Type B pancreatic cell (in vitro differentiated cells): ENCODE results near the gene NEURL1. TPM values are rescaled to one million over a fixed set of nuclear protein-coding genes. Genes with fewer than 3 reads are reported as not detected.
A peak's percentile ranks its signal among the peaks of the same experiment; 100 is the strongest.

ENCODE experiments used
- DNase-seq: peaks from one replicate; pipeline ENCODE4 v3.0.0; 2021; ENCODE audit warnings: mixed read lengths; ENCODE audit not compliant: unreplicated experiment; ENCODE audit errors: extremely low spot score
- H3K27ac Mint-ChIP-seq: 2 replicates; pipeline ENCODE4 v1.8.0; 2021; ENCODE audit warnings: mild to moderate bottlenecking, mixed read lengths
- H3K27me3 Mint-ChIP-seq: 2 replicates; pipeline ENCODE4 v1.8.0; 2021; ENCODE audit warnings: mixed read lengths
- H3K36me3 Mint-ChIP-seq: 2 replicates; pipeline ENCODE4 v1.8.0; 2021; ENCODE audit warnings: mixed read lengths
- H3K4me1 Mint-ChIP-seq: one replicate; pipeline ENCODE4 v1.8.0; 2021; ENCODE audit warnings: mixed read lengths; ENCODE audit not compliant: unreplicated experiment
- H3K4me3 Mint-ChIP-seq: 2 replicates; pipeline ENCODE4 v1.8.0; 2021; ENCODE audit warnings: mild to moderate bottlenecking, mixed read lengths
- H3K9me3 Mint-ChIP-seq: 2 replicates; pipeline ENCODE4 v1.8.0; 2021; ENCODE audit warnings: mixed read lengths
- CTCF ChIP-seq: fragments of 200-600 bp; sonication (generic); conservative IDR thresholded peaks from 2 replicates; pipeline ENCODE4 v1.5.0; 2021; ENCODE audit warnings: antibody characterized with exemption, mild to moderate bottlenecking
- total RNA-seq: library from RNA; stranded (reverse); gene quantifications from 2 replicates; pipeline ENCODE4 v1.2.1, GENCODE V29; 2021; ENCODE audit warnings: low replicate concordance

The NEURL1 gene
- total RNA-seq, 1 donor from 2014 or later = 38.3 TPM

DNA sequence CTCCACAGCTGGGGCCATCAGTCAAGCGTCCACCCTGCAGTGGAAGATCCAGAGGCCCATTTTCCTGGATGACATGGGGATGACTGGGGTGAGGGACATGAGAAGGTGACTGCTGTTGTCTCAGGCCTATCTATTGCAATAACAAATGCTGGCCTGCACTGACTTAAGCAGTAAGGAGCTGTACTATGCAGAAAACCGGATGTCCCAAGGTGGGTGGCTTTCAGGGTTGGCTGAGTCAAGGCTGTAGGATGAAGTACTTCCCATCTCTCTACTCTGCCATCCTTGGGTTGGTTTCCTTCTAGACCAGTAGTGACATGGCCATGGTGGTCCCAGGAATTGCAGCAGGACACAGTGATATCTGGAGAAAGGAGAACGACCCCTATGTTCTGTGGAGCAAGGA lies 48.1 kb downstream of the NEURL1 start:
- H3K9me3 Mint-ChIP-seq = no peaks in the 10 kb centered on the region
- no peaks in the 10 kb centered on the region for H3K27me3 Mint-ChIP-seq
- DNase-seq = no peak
- H3K4me3 Mint-ChIP-seq = no peak overlapping the region
- H3K4me1 Mint-ChIP-seq = peaks cover 21% of the 10 kb centered on the region
- no peak for TF ChIP-seq CTCF
- no peaks in the 10 kb centered on the region for H3K36me3 Mint-ChIP-seq
- H3K27ac Mint-ChIP-seq = no peak overlapping the region

- peak overlapping the region; percentile 81 for H3K4me3 Mint-ChIP-seq
- H3K27me3 Mint-ChIP-seq = no peaks in the 10 kb centered on the region
- TF ChIP-seq CTCF = peak; percentile 61
- no peaks in the 10 kb centered on the region for H3K36me3 Mint-ChIP-seq
- DNase-seq = no peak
- H3K4me1 Mint-ChIP-seq = peaks cover 33% of the 10 kb centered on the region
- no peaks in the 10 kb centered on the region for H3K9me3 Mint-ChIP-seq
- peak overlapping the region; percentile 86 for H3K27ac Mint-ChIP-seq
Observed at GRCh38 chr10:103542764-103543616, 49.5 kb downstream of the NEURL1 start.

DNA sequence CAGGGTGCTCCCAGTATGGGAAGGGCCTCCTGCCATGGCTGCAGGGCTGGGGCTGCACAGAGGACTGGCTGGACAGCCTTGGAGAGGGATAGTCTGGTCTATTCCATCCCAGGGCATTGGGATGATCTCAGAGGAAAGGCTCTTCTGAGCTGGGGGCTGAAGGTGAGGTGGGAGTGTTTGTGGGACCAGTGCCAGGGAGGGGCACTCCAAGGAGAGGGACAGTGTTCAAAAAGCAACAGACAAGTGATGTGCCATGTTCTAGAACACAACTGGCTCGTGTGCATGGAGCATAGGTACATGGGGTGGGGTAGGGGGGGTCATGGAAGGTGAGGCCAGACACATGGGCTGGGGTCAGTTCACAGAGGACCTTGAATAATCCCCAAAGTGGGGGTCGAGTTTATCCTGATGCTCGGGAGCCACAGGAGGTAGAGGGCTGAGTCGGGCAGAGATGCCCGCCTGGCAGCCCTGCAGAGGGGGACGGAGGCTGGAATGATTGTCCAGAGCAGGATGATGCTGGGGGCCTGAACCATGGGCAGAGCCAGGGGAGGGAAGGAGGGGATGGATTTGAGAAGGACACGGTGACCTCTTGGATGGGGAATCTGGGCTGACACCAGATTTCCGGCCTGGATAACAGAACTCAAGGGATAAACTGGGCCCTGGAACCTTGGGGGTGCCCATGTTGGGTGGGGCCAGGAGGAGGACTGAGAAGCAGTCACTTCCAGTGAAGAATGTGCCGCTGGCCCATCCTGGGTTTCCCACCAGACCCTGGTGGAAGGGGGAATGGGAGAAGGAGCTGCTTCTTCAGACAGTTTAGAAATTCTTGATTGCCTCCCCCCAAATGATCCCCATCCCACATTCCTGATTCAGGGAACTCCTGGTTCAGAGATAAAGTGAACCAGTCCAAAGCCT lies 50.4 kb downstream of the NEURL1 start:
- TF ChIP-seq CTCF = no peak
- Mint-ChIP-seq H3K4me3 (peak overlapping the region; percentile 64), H3K27me3 (no peaks in the 10 kb centered on the region), H3K4me1 (peaks cover 34% of the 10 kb centered on the region), H3K36me3 (no peaks in the 10 kb centered on the region), H3K27ac (peak overlapping the region; percentile 61), H3K9me3 (no peaks in the 10 kb centered on the region)
- no peak for DNase-seq

DNA sequence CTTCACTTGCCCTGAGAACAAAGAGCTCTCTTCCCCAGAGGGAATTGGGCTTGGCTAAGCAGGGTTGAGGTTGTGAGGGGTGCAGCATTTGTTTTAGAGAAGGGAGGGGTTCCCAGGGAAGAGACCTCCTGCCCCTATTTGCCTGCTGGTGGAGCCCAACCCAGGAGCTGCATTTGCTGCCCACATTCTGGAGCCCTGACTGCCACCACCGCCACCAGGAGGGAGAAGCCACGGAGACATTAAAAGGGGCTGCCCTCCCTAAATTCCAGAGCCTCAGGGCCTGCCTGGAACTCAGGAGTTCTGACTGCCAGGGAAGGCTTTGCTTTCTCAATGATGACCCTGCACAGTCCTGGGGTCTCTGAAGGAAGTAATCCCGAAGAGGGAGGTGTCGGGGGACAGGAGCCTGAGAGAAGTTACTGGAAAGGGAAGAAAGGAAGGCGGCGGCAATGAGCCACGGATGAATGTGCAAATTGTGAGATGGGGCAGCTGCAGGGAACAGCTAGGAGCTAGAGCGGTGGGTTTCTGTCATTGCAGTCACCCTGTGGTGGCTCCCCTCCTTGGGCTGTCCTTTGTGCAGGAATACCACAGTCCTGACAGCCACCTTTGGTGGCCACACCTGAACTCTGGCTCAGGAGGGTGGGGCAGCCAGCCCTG lies 51.3 kb downstream of the NEURL1 start:
- Mint-ChIP-seq H3K36me3 (no peaks in the 10 kb centered on the region), H3K27me3 (no peaks in the 10 kb centered on the region), H3K4me1 (peaks cover 29% of the 10 kb centered on the region), H3K27ac (peak overlapping the region; percentile 21), H3K9me3 (no peaks in the 10 kb centered on the region), H3K4me3 (no peak overlapping the region)
- DNase-seq = no peak
- no peak for TF ChIP-seq CTCF

DNA sequence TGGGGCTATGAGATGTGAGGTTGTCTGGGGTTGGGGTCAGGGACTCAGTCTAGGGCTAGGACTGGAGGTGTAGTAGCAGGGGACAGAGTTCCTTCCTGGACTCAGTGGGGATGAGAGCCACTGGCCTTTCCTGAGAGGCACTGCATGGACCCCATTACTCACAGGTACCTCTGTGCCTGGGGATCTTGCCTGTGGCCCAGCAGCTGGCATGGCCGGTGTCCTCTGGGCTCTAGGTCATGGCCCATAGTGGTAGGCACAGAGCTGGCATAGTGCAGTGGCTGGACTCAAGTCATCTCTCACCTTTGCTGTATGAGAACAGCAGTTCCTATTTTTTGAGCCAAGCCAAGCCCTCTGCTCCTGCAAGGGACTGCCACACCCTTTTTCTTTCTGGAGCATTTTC lies 51.9 kb downstream of the NEURL1 start:
- no peaks in the 10 kb centered on the region for H3K27me3 Mint-ChIP-seq
- DNase-seq = no peak
- H3K4me1 Mint-ChIP-seq = peaks cover 29% of the 10 kb centered on the region
- peak overlapping the region; percentile 21 for H3K27ac Mint-ChIP-seq
- H3K9me3 Mint-ChIP-seq = no peaks in the 10 kb centered on the region
- no peaks in the 10 kb centered on the region for H3K36me3 Mint-ChIP-seq
- TF ChIP-seq CTCF = no peak
- H3K4me3 Mint-ChIP-seq = no peak overlapping the region
